ENCODE results near the gene AGBL3. TPM values are rescaled to one million over a fixed set of nuclear protein-coding genes. Genes with fewer than 3 reads are reported as not detected.

AGBL3 gene
- polyA plus RNA-seq, 3 donors: 0.03 to 0.20 (median 0.12) TPM

GRCh38 chr7:135169141-135169963, 183.0 kb downstream of the AGBL3 start:
- intact Hi-C loops (cut with micrococcal nuclease): loop anchor here in 1 of 2 donors (2.0 to 10.0 kb wide), 3 partner anchors 19 to 182 kb away; partner anchors contain the start of gene AGBL3
- Histone ChIP-seq H4K20me1 (ENCODE audit: insufficient read depth, low read length) (peaks cover 38% of the 10 kb centered on the region), H3K9ac (ENCODE audit: insufficient read depth, low read length, poor library complexity, severe bottlenecking) (peak overlapping the region; percentile 98), H3K27me3 (ENCODE audit: control insufficient read depth in 2 of 2, insufficient read depth in 2 of 2, low read length in 2 of 2) (no peaks in the 10 kb centered on the region), H3K4me1 (ENCODE audit: control insufficient read depth in 1 of 2, insufficient read depth in 2 of 2, low read length in 2 of 2) (peaks cover 51 to 73% of the 10 kb centered on the region in 2 donors), H2AFZ (ENCODE audit: insufficient read depth, low read depth, low read length, poor library complexity, severe bottlenecking) (peak overlapping the region; percentile 4), H3K79me2 (ENCODE audit: insufficient read depth, low read length) (peaks cover 54% of the 10 kb centered on the region), H3K4me2 (replicated peaks; ENCODE audit: extremely low read depth, low read length, poor library complexity, severe bottlenecking) (peak overlapping the region; percentile 93), H3K27ac (ENCODE audit: low read depth in 1 of 2, low read length in 2 of 2) (peak overlapping the region; percentile 95 to 96), H3K9me3 (replicated peaks in 1 of 2; ENCODE audit: control insufficient read depth in 1 of 2, insufficient read depth in 1 of 2, low read length in 2 of 2) (no peaks in the 10 kb centered on the region), H3K4me3 (replicated peaks in 1 of 3; ENCODE audit: low read depth in 2 of 3, low read length in 3 of 3) (peak overlapping the region; percentile 70 to 88 (median 70)), H3K36me3 (replicated peaks in 1 of 2; ENCODE audit: control insufficient read depth in 1 of 2, insufficient read depth in 2 of 2, low read length in 2 of 2) (peaks cover 31 to 32% of the 10 kb centered on the region in 2 donors)
- H3K4me3 Mint-ChIP-seq: peak overlapping the region; percentile 85 to 90
- H3K27ac Mint-ChIP-seq: peak overlapping the region; percentile 90 to 98 (median 96)
- 14% methylated on average over 8 of the region's 11 CpGs for WGBS (ENCODE audit: insufficient coverage)
- TF ChIP-seq, protein P1, sequence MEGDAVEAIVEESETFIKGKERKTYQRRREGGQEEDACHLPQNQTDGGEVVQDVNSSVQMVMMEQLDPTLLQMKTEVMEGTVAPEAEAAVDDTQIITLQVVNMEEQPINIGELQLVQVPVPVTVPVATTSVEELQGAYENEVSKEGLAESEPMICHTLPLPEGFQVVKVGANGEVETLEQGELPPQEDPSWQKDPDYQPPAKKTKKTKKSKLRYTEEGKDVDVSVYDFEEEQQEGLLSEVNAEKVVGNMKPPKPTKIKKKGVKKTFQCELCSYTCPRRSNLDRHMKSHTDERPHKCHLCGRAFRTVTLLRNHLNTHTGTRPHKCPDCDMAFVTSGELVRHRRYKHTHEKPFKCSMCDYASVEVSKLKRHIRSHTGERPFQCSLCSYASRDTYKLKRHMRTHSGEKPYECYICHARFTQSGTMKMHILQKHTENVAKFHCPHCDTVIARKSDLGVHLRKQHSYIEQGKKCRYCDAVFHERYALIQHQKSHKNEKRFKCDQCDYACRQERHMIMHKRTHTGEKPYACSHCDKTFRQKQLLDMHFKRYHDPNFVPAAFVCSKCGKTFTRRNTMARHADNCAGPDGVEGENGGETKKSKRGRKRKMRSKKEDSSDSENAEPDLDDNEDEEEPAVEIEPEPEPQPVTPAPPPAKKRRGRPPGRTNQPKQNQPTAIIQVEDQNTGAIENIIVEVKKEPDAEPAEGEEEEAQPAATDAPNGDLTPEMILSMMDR (IDR thresholded peaks at IDR 0.05): peak; percentile 51
- H3K4me1 Mint-ChIP-seq: peaks cover 61% of the 10 kb centered on the region
- DNase-seq: peak; percentile 54 to 70 (median 57)
- no peaks in the 10 kb centered on the region for H3K9me3 Mint-ChIP-seq
- H3K36me3 Mint-ChIP-seq: peaks cover 44 to 45% of the 10 kb centered on the region in 2 donors
- peaks cover 0 to 2% (median 1%) of the 10 kb centered on the region in 3 donors for H3K27me3 Mint-ChIP-seq (ENCODE audit: low read depth in 3 of 3)

DNA sequence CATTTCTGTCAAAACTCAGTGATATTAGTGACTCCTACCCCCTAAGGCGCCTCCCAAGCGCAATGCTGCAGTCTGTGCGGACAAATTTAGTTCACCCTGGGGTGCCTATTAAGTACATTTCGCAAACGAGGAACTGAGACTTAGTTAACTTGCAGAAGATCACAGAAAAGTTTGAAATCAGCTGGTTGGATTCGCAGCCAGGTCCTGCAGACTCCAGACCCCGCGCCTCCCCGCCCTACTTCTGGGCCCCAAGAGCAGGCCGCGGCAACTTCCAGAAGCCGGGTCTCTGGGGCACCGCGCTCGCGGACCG, 183.6 kb downstream of the AGBL3 start:
- TF ChIP-seq, protein P1 (IDR thresholded peaks at IDR 0.05): no peak
- H3K36me3 ChIP-seq (replicated peaks in 1 of 2; ENCODE audit: control insufficient read depth in 1 of 2, insufficient read depth in 2 of 2, low read length in 2 of 2): peaks cover 25 to 26% of the 10 kb centered on the region in 2 donors
- peak overlapping the region; percentile 93 for H3K4me2 ChIP-seq (replicated peaks; ENCODE audit: extremely low read depth, low read length, poor library complexity, severe bottlenecking)
- intact Hi-C loops (cut with micrococcal nuclease): loop anchor here (2.0 to 10.0 kb wide), 4 partner anchors 19 to 183 kb away; partner anchors contain the start of genes AGBL3 (in 2 of the 2) and WDR91 (in 1 of the 2)
- H3K27ac Mint-ChIP-seq: peak overlapping the region; percentile 90 to 98 (median 96)
- no peaks in the 10 kb centered on the region for H3K9me3 Mint-ChIP-seq
- H3K36me3 Mint-ChIP-seq: peaks cover 38 to 42% of the 10 kb centered on the region in 2 donors
- peaks cover 58% of the 10 kb centered on the region for H3K4me1 Mint-ChIP-seq
- peak overlapping the region; percentile 85 to 90 for H3K4me3 Mint-ChIP-seq
- H3K4me1 ChIP-seq (ENCODE audit: control insufficient read depth in 1 of 2, insufficient read depth in 2 of 2, low read length in 2 of 2): peaks cover 51 to 67% of the 10 kb centered on the region in 2 donors
- H3K27ac ChIP-seq (ENCODE audit: low read depth in 1 of 2, low read length in 2 of 2): peak overlapping the region; percentile 95 to 96
- H3K4me3 ChIP-seq (replicated peaks in 1 of 3; ENCODE audit: low read depth in 2 of 3, low read length in 3 of 3): peak overlapping the region; percentile 70 to 88 (median 70)
- DNase-seq: peak; percentile 53 to 68 (median 66)
- peak overlapping the region; percentile 86 for H2AFZ ChIP-seq (ENCODE audit: insufficient read depth, low read depth, low read length, poor library complexity, severe bottlenecking)
- H3K79me2 ChIP-seq (ENCODE audit: insufficient read depth, low read length): peaks cover 48% of the 10 kb centered on the region
- H4K20me1 ChIP-seq (ENCODE audit: insufficient read depth, low read length): peaks cover 33% of the 10 kb centered on the region
- 0% methylated on average over 17 of the region's 17 CpGs for WGBS (ENCODE audit: insufficient coverage)
- no peaks in the 10 kb centered on the region for H3K9me3 ChIP-seq (replicated peaks in 1 of 2; ENCODE audit: control insufficient read depth in 1 of 2, insufficient read depth in 1 of 2, low read length in 2 of 2)
- no peaks in the 10 kb centered on the region for H3K27me3 ChIP-seq (ENCODE audit: control insufficient read depth in 2 of 2, insufficient read depth in 2 of 2, low read length in 2 of 2)
- H3K9ac ChIP-seq (ENCODE audit: insufficient read depth, low read length, poor library complexity, severe bottlenecking): peak overlapping the region; percentile 98
- peaks cover 0 to 2% (median 1%) of the 10 kb centered on the region in 3 donors for H3K27me3 Mint-ChIP-seq (ENCODE audit: low read depth in 3 of 3)
